Stomach (tissue), 9 donors: ENCODE measurements around the gene HELZ2. TPM values are rescaled to one million over a fixed set of nuclear protein-coding genes. Genes with fewer than 3 reads are reported as not detected.

Experiments
- DNase-seq, 2 donors: peaks; one replicate each; pipeline versions ENCODE4 v3.0.0 to v3.0.0-alpha.2; 2013 to 2019
- H3K27ac ChIP-seq, 5 donors: fragments of 200-600 bp in 4 of 5; sonication (generic) in 4 of 5; one replicate each; pipeline ENCODE4 v1.5.1; 2013 to 2019; ENCODE audit warnings: mild to moderate bottlenecking in 1 of 5, moderate library complexity in 1 of 5
- H3K27me3 ChIP-seq, 3 donors: fragments of 200-600 bp; sonication (generic); one replicate each; pipeline ENCODE4 v1.5.1; 2017 to 2019; ENCODE audit warnings: mixed run types in 1 of 3
- H3K36me3 ChIP-seq, 4 donors: fragments of 200-600 bp; sonication (generic); 1 replicate in 3 of 4; 2 replicates in 1 of 4; pipeline ENCODE4 v1.5.1; 2016 to 2019
- H3K4me1 ChIP-seq, 4 donors: fragments of 200-600 bp; sonication (generic); one replicate each; pipeline ENCODE4 v1.5.1; 2016 to 2019
- H3K4me3 ChIP-seq, 4 donors: fragments of 200-600 bp; sonication (generic) in 3 of 4; one replicate each; pipeline ENCODE4 v1.5.1; 2016 to 2019; ENCODE audit warnings: mild to moderate bottlenecking in 1 of 4
- H3K9me3 ChIP-seq, 4 donors: fragments of 200-600 bp; sonication (generic); one replicate each; pipeline ENCODE4 v1.5.1; 2016 to 2019
- CTCF ChIP-seq, 7 experiments: fragments of 450-650 bp in 4 of 7; fragments of 200-600 bp in 3 of 7; sonication (generic) in 3 of 7; IDR thresholded peaks; one replicate each; pipeline ENCODE4 v1.5.1; 2016 to 2019; ENCODE audit warnings: antibody characterized with exemption in 7 of 7, control low read depth in 2 of 7, mild to moderate bottlenecking in 1 of 7
- EP300 ChIP-seq: sonication (generic); formaldehyde crosslinking; IDR thresholded peaks from one replicate; pipeline ENCODE4 v1.6.1; 2017; ENCODE audit warnings: antibody characterized with exemption
- POLR2A ChIP-seq, 4 donors: fragments of 450-650 bp; IDR thresholded peaks; one replicate each; pipeline ENCODE4 v1.6.1; 2016; ENCODE audit warnings: antibody characterized with exemption in 4 of 4, control low read depth in 2 of 4, mild to moderate bottlenecking in 1 of 4, moderate library complexity in 1 of 4
- POLR2AphosphoS5 ChIP-seq, 3 donors: sonication (generic); formaldehyde crosslinking; IDR thresholded peaks; one replicate each; pipeline ENCODE4 v1.6.1; 2016; ENCODE audit warnings: antibody characterized with exemption in 3 of 3
- WGBS, 5 donors: extraction: QIAGEN DNeasy Blood & Tissue Kit in 3 of 5; methylation state at CpG; one replicate each; pipeline versions ENCODE4 v1.1.5 to v1.1.7; 2013 to 2018; 5-methylcytosine and 5-hydroxymethylcytosine counted together
- intact Hi-C: fragments of 100-400 bp; cut with DNase I; formaldehyde crosslinking; loops from one replicate; pipeline ENCODE4 v1.15.1; 2023; ENCODE audit warnings: low total_unique reads
- polyA plus RNA-seq, 3 donors: library from polyadenylated mRNA; stranded (reverse); fragments of 200-250 nt; gene quantifications; one replicate each; pipeline ENCODE4 v1.2.3, GENCODE V29; 2013
- total RNA-seq, 5 donors: library from RNA; depleted of rRNA; stranded (reverse); fragments of >200 nt; gene quantifications; one replicate each; pipeline versions ENCODE4 v1.1.0 to v1.2.3, GENCODE V29; 2014 to 2016
- donor health status: healthy with polysubstance abuse.
- donor health status: Bipolar disorder and iron deficiency.
- donor health status: healthy.

HELZ2 gene
- total and polyA plus RNA-seq, 8 donors: 4.4 to 95.5 (median 30.1) TPM

- H3K4me3 ChIP-seq: no peak overlapping the region
- H3K4me1 ChIP-seq: no peaks in the 10 kb centered on the region
- no peaks in the 10 kb centered on the region for H3K27me3 ChIP-seq
- TF ChIP-seq CTCF (IDR thresholded peaks at IDR 0.05): no peak
- no peak for TF ChIP-seq POLR2AphosphoS5 (IDR thresholded peaks at IDR 0.05)
- TF ChIP-seq POLR2A (IDR thresholded peaks at IDR 0.05): no peak
- TF ChIP-seq EP300: no peak
- H3K9me3 ChIP-seq: no peaks in the 10 kb centered on the region
- DNase-seq: no peak
- intact Hi-C loops: no loop called here
- WGBS, 5 donors: 88 to 97% (median 94%) methylated on average over 21 to 30 of the region's 30 CpGs
- no peak overlapping the region for H3K27ac ChIP-seq
- H3K36me3 ChIP-seq: peaks cover 35 to 100% (median 96%) of the 10 kb centered on the region in 4 donors
These were observed 21.5 kb upstream of the HELZ2 start for GRCh38 chr20:63595416-63596127.

- no peaks in the 10 kb centered on the region for H3K9me3 ChIP-seq
- no peak overlapping the region for H3K27ac ChIP-seq
- H3K4me3 ChIP-seq: no peak overlapping the region
- 73 to 88% (median 80%) methylated on average over 5 to 10 of the region's 10 CpGs for WGBS, 5 donors
- DNase-seq: no peak
- H3K27me3 ChIP-seq: no peaks in the 10 kb centered on the region
- peaks cover 40 to 100% (median 96%) of the 10 kb centered on the region in 4 donors for H3K36me3 ChIP-seq
- intact Hi-C loops: no loop called here
- H3K4me1 ChIP-seq: no peaks in the 10 kb centered on the region
- no peak for TF ChIP-seq CTCF (IDR thresholded peaks at IDR 0.05)
- TF ChIP-seq EP300: no peak
- TF ChIP-seq POLR2A (IDR thresholded peaks at IDR 0.05): no peak
- TF ChIP-seq POLR2AphosphoS5 (IDR thresholded peaks at IDR 0.05): no peak
These were observed 20.1 kb upstream of the HELZ2 start for GRCh38 chr20:63594043-63594561.

GRCh38 chr20:63592661-63593060, 18.6 kb upstream of the HELZ2 start:
- Histone ChIP-seq H3K4me3 (no peak overlapping the region), H3K9me3 (no peaks in the 10 kb centered on the region), H3K27me3 (no peaks in the 10 kb centered on the region), H3K27ac (no peak overlapping the region), H3K4me1 (no peaks in the 10 kb centered on the region), H3K36me3 (peaks cover 40 to 100% (median 96%) of the 10 kb centered on the region in 4 donors)
- no peak for TF ChIP-seq POLR2AphosphoS5 (IDR thresholded peaks at IDR 0.05)
- no peak for TF ChIP-seq CTCF (IDR thresholded peaks at IDR 0.05)
- TF ChIP-seq POLR2A (IDR thresholded peaks at IDR 0.05): no peak
- TF ChIP-seq EP300: no peak
- intact Hi-C loops: no loop called here
- WGBS, 5 donors: 94 to 96% (median 95%) methylated on average over 7 to 13 of the region's 13 CpGs
- DNase-seq: no peak

GRCh38 chr20:63591786-63592355, 17.8 kb upstream of the HELZ2 start:
- TF ChIP-seq POLR2A (IDR thresholded peaks at IDR 0.05) (no peak), POLR2AphosphoS5 (IDR thresholded peaks at IDR 0.05) (no peak), CTCF (IDR thresholded peaks at IDR 0.05) (no peak), EP300 (no peak)
- Histone ChIP-seq H3K9me3 (no peaks in the 10 kb centered on the region), H3K4me3 (no peak overlapping the region), H3K27ac (no peak overlapping the region), H3K36me3 (peaks cover 40 to 98% (median 94%) of the 10 kb centered on the region in 4 donors), H3K4me1 (no peaks in the 10 kb centered on the region), H3K27me3 (no peaks in the 10 kb centered on the region)
- intact Hi-C loops: no loop called here
- 93 to 96% (median 95%) methylated on average over 20 to 28 of the region's 28 CpGs for WGBS, 5 donors
- DNase-seq: no peak
